Measurements from ENCODE around the gene PRKACA.

GRCh38 chr19:14054721-14055120 is 62.8 kb downstream of the PRKACA start:
- TF ChIP-seq CTCF (IDR thresholded peaks at IDR 0.05) (no peak), ZFX (IDR thresholded peaks at IDR 0.05; ENCODE audit: borderline replicate concordance) (no peak)

Data from 22Rv1 (cell line).